GM21529 (cell line): ENCODE data around the gene TMEM9.

ENCODE experiments used
- ATAC-seq: cut with Tn5 transposase; IDR thresholded peaks from one replicate; pipeline ENCODE4 v1.9.1; 2021; ENCODE audit not compliant: unreplicated experiment

The TMEM9 gene

DNA sequence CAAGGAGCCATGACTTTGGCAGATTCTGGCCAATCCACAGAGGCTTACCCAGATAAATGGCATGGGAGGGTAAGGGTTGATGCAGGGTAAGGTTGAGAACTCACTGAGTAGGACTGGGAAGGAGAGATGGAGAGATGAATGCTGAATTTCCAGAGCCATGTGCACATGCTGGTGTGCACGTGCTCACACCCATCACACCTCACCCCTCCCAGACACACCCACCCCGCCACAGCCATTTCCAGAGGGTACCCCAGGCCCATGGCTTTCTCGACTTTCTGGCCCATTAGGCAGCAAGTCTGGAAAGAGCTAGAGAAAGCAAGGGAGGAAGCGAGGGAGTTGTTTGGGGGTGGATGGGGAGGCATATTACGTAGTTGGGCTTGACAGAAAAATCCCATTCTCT, 43.7 kb downstream of the TMEM9 start:
- no peak for ATAC-seq

DNA sequence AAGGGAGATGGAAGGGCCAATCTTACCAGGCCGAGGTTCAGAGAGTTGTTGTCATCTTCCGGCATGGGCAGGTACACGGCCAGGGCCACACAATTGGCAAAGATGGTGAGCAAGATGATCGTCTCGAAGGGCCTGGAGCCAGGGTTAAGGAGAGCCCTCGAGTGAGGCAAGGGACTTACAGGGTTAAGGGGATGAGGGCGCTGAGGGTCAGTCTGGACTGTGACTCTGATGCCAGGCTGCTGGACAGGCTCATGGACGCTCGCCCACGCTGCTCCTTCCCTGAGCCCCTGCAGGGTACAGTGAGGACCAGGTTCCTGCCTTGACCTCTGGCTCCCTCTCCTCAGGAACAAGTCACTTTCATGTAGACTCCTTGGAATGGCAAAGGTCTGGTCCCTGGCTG, 44.1 kb downstream of the TMEM9 start:
- no peak for ATAC-seq

DNA sequence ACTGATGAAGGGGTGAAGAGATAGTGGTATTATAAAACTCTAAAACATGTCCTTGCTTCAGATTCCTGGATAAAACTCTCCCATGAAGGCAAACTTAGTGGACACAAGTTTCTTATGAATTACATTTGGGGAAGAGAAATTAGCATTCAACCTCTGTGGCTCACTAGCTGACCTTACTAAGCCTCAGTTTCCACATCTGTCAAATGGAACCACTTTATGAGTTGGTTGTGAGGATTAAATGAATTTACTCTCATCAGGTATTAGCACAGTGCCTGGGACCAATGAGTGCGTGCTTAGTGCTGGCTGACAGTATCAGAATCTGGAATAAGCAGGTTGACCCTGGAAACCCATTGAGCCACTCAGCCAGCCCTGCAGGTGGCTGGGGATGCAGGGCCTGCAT, 44.6 kb downstream of the TMEM9 start:
- no peak for ATAC-seq

DNA sequence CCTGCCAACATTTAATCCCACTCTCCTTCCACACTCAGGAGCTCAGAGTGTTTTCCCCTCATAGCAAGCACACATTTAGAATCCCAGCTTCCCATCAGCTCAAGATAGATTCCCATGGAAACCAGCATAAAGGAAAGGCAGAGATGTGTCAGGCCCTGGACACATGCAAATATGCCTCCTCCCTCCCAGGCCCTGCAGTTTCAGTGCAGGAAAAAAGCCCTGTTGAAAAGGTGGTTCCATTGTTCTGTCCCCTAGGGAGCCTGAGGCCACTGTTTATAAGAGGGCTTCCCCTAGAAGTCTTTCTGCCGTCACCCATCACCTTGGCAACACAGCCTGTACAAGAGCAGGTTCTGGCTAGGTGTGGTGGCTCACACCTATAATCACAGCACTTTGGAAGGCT, 45.7 kb downstream of the TMEM9 start:
- ATAC-seq, result no peak

DNA sequence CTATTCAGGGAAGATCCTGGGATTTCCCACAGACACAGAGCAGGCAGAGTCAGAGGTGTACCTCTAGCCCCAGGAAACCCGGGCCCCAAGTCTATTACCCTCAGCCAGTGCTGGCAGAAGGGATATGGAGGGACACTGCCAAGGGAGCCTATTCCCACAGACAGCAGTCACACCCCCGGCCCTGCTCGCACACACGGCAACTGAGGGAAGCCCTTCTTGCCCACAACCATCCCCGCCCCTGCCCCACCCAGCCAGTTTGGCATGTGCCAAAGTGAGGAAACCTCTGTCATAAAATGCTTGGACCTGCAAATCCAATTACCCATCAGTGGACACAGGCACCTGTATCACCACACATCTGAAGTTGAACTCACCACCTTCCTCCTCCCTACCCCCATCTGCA, 48.6 kb downstream of the TMEM9 start:
- no peak for ATAC-seq

DNA sequence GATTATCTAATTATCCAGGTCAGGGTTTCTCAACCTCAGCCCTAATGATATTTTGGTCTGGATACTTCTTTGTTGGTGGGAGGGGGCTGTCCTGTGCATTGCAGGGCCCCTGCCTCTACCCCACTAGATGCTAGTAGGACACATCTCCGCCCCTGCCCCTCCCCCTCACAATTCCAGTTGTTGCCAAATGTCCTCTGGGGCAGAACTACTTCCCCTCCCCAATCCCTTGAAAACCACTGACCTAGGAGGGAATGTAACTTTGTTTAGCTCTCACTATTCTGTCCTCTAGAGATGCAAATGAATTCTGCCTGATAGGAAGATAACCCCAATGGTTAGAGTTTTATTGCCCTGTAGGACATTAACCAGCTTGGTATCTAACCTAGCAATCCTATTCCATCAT, 50.1 kb downstream of the TMEM9 start:
- no peak for ATAC-seq

DNA sequence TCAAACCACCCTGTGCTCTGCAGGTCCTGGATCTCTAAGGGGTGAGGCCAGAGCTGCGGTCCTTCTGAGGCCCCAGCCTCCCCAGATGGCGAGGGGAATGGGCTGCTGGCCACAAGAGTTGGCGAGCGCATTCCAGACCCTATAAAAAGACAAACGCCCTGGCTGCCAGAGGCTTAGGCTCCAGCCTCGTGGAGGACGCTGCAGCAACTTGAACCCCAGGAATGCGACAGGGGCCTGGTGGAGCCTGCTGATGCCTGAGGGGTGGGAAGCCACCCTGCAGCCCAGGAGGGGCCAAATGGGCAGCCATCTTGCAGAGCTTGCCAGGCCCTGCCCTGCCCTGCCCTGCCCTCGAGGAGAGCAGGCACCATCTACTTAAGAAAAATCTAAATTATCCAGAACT, 50.6 kb downstream of the TMEM9 start:
- no peak for ATAC-seq

DNA sequence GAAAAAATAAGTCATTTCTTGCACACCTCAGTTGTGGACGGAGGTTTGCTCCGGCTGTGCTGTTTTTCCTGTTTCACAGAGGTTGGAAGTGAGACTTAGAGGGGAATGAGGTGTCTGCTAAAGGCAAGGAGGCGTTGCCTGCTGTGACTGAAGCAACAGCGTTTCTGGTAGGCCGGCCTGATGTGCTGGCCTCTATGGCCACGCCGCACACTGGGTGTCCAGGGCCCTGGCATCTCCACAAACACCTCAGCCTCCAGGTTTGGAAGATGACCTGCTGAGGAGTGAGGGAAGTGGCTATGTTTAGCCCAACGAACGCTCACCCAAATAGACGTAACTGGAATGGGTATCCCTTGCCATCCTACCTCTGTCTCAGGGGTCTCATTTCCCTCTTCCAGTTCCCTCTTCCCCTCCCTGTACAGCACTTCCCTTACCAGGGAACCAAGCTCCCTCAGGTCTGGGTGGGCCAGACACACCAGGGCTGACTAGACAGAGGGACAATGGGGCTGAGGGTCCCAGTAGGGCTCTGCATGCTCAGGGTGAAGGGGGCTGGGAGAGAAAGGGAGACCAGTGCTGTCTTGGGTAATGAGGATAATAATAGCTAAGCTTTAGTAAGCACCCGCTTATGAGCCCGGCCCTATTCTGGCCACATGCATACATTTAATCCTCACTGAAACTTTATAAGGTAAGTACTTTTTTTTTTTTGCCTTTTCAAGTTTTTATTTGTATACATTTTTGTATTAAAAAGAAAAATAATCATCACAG, 53.9 kb downstream of the TMEM9 start:
- no peak for ATAC-seq

DNA sequence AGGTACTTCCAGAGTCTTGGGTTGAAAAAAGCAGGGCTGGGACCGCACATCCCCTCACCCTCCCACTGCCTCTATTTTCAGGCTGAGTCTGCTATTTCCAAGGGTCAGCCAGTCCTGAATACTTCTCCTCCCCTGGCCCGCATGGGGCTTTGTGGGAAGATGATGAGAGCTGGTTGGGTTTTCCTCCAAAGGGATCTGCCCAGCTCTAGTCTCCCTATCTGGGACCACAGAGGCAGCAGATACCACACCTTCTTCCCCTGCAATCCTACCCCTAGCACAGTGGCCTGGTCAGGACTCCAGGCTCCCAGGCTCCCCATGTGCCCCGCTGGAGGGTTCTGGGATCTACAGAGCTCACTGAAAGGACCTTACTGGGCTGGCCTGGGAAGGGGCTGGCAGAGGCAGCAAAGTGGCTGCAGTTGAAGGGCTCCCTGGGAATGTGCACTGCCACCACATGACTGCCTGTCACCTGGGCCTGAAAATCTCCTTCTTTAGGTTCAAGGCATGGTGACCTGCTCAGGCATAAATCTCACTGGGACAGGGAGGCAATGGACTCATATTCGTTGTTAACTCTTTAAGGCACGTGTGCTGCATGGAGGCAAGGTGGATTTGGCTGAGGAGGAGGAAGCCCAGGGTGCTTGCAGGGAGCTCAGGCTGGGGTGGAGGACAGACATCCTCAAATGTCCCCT, 55.1 kb downstream of the TMEM9 start:
- no peak for ATAC-seq

DNA sequence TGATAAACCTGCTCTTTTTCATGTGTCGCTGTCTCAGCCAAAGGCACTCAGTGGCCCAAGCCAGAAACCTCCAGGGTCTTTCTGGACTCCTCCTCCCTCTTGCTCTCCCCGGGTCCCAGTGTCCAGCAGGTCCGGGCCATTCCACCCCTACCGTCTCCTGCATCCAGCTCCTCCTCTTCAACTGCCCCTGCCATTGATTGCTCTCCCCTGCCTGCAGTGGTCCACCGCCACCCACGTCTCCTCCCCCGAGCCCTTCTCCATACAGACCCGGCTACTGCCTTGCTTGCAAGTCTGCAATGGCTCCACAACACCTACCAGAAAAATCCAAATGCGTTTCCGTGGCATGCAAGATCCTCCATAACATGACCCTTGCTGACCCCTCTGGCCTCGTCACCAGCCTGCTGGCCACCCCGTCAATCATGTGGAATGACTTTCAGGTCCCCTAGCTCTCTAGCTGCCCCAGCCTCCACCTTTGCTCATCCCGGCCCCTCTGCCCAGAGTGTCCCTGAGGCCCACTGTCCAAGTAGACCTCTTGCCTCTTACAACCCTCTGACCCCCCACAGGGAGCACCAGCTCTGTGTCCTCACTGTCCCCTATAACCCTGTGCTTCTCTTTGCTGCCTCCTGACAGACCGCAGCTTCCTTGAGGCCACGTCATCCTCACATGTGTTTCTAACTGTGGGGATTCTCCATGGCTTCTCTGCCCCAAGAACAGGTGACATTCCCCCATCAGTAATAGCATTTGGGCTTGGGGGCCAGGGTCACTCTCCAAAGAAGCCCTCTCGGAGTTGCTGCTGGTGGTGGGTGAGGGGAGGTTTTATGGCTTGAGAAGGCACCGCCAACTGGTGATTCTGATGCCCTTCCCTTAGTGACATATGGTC, 57.1 kb downstream of the TMEM9 start:
- ATAC-seq, result no peak

DNA sequence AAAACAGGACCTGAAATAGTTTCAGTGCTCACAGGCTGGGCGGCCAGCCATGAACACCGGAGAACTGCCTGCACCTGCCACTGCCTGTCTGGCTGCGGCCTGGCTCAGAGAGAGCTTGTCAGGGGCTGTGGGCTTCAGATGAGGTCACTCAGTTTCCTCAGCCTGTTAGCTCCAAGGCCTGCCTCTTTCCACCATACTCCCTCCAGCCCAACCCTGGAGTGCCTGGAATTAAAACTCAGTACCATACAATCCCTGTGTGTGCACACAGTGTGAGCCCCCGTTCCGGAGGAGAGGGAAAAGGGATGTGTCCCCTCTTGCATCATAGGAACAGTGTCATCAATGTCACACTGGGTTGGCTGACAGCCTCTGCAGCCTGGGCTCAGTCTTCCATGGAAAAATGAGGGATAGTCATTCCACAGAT, 58.2 kb downstream of the TMEM9 start:
- ATAC-seq, result peak; percentile 53

DNA sequence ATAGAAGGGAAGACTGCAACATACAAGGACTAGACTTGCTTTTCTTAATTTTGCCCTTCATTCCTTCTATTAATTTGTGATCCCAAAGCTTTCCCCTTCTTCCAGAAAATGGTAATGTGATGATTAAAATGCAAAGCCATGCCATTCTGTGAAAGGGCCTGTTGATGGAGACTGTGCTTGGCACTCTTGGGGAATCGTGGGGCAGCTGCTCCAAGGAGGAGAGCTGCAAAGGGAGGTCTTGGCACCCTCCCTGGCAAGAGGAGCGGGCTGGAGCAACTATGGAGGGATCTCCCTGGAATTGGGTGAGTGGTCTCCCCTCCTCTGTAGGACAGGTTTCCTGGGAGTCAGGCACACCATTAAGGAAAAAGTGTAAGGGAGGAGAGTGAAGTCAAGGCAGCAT, 58.7 kb downstream of the TMEM9 start:
- no peak for ATAC-seq

DNA sequence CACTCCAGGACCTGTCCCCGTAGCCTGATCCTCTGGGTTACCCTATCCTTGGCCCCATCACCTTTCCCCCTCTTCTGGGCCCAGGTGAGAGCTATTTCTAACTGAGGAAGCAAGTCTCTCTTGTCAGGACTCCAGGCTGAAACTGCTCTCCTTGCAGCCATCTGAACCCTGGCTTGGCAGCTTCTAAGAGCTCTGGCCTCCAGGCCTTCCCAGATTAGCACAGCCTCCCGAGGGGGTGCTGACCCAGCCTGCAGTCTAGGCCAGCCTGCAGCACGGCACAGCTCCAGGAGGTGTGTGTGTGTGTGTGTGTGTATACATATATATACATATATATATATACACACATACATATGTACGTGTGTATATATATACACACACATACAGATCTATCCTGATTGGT, 59.4 kb downstream of the TMEM9 start:
- ATAC-seq, result no peak

DNA sequence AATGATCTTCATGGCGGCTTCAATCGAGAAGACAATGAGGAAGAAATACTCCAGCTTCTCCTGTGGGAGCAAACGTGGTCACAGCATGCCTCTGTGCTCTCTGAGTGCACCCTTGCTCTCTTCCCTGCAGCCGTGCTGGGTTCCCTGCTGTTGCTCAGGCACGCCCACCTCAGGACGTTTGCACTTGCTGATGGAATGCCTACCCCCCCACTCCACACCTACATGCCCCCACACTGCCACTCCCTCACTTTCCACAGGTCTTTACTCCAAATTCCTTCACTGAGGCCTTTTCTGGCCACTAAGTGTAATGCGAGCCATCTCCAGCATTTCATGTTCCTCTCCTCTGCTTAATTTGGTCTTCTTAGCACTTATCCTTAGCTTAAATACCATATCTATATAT, 60.3 kb downstream of the TMEM9 start:
- ATAC-seq, result no peak

DNA sequence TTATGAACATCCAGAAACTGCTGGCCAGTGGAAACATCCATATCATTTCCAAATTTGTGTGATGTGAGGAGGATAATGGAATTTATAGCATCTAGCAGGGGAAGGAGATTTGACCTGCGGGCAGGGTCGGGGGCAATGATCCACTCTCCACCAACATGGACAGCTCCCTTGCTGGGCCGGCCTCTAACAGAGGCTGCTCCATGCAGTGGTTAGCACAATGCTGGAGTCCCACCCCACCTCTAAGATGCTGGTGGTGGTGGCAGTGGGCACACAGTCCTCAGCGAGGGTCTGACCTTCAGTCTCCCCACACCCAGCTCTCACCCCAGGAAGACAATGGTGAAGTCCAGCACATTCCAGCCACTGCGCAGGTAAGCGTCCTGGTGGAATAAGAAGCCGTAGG, 60.7 kb downstream of the TMEM9 start:
- no peak for ATAC-seq

DNA sequence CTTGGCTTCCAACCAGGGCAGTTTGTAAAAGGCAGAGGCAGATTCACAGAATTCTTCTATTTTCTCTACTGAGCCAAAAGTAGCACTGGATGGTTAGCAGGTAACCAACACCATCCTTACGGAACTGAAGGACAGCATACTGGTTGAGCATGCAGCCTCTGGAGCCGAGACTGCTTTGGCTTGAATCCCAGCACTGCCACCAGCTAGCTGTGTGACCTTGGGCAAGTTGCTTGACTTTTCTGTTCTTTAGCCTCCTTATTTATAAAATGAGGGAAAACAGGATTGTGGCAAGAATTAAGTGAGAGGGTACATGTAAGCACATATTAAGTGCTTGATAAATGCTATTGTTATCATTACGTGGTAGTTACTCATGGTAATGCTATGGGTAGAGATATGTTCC, 61.5 kb downstream of the TMEM9 start:
- no peak for ATAC-seq

DNA sequence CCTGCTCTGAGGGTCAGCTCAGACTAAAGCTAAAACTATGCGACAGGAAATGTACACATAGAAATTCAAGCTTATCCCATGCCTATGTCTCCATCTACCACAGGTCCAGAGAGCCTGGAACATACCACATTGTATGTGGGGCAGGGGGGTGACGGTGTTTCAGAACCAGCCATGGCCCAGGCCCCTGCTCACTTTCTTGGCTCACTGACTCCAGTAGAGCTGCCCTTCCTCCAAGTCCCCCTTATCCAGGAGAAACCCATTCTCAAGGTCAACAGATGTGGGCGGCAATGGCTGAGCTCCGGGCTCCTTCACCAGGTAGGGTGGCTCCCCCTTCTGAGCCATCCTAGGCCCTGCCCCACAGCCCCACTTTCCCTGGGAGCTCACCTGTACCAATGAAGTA, 63.0 kb downstream of the TMEM9 start:
- no peak for ATAC-seq

DNA sequence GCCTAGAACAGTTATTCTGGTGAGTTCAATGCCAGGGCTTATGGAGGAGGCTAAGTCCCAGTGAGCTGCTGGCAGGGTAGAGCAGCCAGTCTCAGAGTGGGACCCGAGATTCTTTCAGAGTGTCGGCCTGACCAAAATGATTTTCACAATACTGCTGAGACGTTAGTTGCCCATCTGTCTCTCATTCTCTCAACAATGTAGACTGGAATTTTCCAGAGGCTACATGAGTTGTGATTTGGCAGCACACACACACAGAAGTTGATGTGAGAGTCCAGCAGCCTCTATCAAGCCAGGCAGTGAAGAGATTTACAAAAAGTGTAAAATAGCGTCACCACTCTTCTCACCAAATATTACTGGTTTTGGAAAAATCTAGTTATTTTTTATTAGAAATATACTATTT, 63.7 kb downstream of the TMEM9 start:
- no peak for ATAC-seq

DNA sequence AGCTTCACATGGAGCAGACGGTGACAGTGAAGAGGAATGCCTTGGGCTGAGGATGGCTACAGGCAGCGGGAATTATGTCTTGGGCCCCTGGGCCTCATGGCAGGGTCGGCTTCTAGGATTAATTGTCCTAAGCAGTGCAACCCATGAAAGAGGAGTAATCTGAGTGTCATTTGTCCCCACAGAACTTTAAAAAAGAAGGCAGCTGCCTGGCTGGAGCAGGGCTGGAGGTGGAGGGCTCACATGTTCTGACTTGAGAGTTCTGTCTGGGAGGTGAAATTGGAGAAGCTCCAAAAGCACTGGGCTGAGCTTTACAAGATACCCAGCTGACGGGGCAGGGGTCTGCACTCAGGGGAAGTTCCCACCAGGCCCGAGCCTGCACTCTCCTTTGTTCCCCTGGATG, 64.7 kb downstream of the TMEM9 start:
- no peak for ATAC-seq

DNA sequence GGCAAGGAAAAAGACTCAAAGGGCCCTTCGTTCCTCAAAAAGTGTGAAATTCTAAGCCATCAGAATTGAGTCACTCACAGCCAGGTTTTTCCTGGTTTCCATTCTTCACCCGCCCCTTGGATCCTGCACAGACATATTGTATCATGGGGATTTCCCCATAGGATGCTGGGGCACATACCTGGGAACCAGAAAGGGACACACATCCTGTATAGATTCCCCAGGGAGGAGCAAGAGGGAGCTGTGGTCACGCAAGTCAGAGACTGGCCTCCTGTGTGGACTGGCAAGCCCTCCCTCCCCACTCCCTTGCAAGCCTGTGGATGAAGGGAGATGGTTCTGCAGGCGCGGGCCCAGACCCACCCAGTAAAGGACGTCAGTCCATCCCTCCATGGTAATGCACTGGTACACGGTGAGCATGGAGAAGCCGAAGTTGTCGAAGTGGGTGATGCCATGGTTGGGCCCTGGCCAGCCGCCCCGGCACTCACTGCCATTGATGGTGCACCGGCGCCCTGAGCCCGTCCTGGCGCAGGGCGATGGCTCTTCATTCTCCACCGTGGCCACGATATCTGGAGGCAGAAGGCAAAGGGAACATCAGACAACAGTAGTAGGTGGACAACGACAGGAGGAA, 65.3 kb downstream of the TMEM9 start:
- ATAC-seq, result no peak

DNA sequence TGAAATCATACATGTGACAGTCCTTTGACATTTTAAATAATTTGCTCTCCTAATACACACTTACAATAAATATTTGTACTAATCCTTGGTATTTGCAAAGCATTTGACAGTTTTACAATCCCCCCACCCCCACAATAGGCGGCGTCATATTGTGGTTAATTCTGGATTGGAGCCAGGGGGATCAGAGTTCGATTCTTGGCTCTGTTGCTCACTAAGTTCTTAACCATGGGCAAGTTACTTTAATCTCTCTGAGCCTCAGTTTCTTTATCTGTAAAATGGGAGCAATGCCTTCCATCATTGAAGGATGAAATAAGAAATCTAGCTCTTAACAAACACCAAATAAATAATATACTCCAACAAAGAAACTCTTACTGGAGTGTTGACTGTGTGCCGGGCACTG, 65.9 kb downstream of the TMEM9 start:
- no peak for ATAC-seq
